HG02870 (cell line): Measurements from ENCODE around the gene PTPN11.
A peak's percentile ranks its signal among the peaks of the same experiment; 100 is the strongest.
"Not testable (repeated sequence)": the region's sequence is repeated elsewhere in the genome, so short reads cannot be mapped to it uniquely, and the experiment has no call there.

Experiments
- ATAC-seq: cut with Tn5 transposase; IDR thresholded peaks from one replicate; pipeline ENCODE4 v1.9.1; 2021; ENCODE audit warnings: mild to moderate bottlenecking, moderate library complexity; ENCODE audit not compliant: unreplicated experiment

The PTPN11 gene

GRCh38 chr12:112447106-112447505 is 28.4 kb downstream of the PTPN11 start:
- ATAC-seq: no peak

DNA sequence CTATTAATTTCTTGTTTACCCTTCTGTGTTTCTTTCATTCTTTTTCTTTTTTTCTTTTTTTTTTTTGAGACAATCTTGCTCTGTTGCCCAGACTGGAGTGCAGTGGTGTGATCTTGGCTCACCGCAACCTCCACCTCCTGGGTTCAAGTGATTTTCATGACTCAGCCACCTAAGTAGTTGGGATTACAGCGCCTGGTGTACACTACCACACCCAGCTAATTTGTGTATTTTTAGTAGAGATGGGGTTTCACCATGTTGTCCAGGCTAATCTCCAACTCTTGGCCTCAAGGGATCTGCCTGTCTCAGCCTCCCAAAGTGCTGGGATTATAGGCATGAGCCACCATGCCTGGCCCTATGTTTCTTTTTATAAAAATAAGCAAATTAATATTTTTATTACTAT is 29.4 kb downstream of the PTPN11 start:
- ATAC-seq: not testable (repeated sequence)

DNA sequence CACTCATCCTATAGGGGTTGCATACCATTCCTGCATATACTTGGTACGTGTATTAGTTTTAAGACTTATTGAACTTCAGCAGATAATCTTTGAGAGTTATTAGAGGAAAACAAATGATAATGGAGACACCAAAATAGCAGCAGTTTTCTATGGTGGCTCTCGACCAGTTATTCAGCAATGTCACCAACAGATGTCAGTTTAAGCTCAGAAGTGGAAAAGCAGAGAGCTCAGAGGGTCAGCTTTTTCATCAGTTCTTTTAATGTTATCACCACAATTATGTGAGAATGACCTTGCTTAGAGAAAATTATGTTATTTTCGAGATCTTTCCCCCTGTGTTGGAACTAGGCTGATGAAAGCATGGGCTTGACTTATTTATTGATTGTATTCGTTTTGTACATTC is 32.0 kb downstream of the PTPN11 start:
- ATAC-seq: no peak

DNA sequence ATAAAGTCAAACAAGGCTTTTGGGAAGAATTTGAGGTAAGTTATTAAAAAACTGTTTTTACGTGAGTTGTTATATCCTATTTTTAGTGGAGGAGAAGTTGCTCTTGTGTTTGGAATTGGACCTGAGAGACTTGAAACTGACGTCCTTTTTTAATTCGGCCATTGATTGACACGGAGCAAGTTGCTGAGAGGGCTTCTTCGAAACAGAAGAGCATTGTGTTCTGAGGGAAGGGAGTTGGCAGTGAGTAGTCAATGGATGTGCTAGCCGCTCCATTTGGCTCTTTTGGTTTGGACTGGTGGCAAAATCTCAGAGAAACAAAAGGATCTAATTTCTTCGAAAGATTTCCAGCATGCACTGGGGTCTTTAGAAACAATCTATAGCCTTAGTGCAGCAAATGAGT is 37.3 kb downstream of the PTPN11 start:
- ATAC-seq: no peak

- not testable (repeated sequence) for ATAC-seq
These were observed 38.4 kb downstream of the PTPN11 start for GRCh38 chr12:112457142-112457541.

- no peak for ATAC-seq
These were observed 39.6 kb downstream of the PTPN11 start for GRCh38 chr12:112458330-112458729.

- no peak for ATAC-seq
These were observed 40.0 kb downstream of the PTPN11 start for GRCh38 chr12:112458751-112459150.

- no peak for ATAC-seq
These were observed 44.7 kb downstream of the PTPN11 start for GRCh38 chr12:112463478-112463877.

GRCh38 chr12:112464605-112465004 is 45.9 kb downstream of the PTPN11 start:
- no peak for ATAC-seq

GRCh38 chr12:112466011-112466422 is 47.3 kb downstream of the PTPN11 start:
- ATAC-seq: no peak

DNA sequence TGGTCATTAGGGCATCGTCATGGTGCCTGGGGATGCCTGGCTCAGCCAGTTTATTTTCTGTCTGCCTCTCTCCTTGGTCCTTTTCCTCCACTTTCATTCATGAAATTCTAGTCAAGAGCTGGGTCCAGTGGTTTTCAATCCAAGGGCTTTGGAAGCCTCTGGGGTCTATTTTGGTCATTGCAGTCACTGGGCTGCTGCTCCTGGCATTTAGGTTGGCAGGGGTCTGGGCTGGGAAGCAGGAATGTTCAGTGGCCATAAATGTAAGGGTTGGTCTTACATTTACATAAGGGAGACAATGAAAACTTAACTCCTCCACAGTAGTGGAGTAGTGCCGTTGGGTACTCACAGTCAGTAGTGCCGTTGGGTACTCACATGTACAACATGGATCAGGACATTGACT is 48.1 kb downstream of the PTPN11 start:
- no peak for ATAC-seq

GRCh38 chr12:112468046-112468445 is 49.3 kb downstream of the PTPN11 start:
- no peak for ATAC-seq

- ATAC-seq: no peak
These were observed 54.3 kb downstream of the PTPN11 start for GRCh38 chr12:112473056-112473455.

- no peak for ATAC-seq
These were observed 60.7 kb downstream of the PTPN11 start for GRCh38 chr12:112479413-112479812.

DNA sequence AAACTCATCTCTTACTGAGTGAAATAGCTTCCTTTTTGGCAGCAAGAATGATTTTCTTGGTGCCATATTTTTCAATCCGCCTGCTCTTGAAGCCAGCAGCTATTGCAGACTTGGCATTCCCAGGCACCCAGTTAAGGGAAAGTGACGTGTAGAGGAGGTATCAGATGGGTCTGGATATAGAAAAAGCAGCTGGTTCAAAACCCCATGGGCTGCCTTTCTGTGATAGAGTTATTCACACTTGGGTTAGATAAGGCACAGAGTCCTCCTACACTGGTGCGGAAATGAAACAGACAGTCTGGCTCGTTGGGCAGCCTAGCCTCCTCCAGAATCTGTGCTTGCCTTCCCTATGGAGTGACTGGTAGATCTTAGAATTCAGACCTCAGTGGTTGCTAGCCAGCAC is 62.2 kb downstream of the PTPN11 start:
- no peak for ATAC-seq

GRCh38 chr12:112482733-112483132 is 64.0 kb downstream of the PTPN11 start:
- no peak for ATAC-seq

DNA sequence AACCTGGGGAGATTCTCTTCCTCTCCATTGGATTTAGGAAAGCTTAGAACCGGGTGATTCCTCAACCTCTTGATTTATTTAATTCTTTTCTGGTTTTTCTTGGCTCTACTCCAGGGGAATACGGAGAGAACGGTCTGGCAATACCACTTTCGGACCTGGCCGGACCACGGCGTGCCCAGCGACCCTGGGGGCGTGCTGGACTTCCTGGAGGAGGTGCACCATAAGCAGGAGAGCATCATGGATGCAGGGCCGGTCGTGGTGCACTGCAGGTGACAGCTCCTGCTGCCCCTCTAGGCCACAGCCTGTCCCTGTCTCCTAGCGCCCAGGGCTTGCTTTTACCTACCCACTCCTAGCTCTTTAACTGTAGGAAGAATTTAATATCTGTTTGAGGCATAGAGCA is 67.6 kb downstream of the PTPN11 start:
- no peak for ATAC-seq

DNA sequence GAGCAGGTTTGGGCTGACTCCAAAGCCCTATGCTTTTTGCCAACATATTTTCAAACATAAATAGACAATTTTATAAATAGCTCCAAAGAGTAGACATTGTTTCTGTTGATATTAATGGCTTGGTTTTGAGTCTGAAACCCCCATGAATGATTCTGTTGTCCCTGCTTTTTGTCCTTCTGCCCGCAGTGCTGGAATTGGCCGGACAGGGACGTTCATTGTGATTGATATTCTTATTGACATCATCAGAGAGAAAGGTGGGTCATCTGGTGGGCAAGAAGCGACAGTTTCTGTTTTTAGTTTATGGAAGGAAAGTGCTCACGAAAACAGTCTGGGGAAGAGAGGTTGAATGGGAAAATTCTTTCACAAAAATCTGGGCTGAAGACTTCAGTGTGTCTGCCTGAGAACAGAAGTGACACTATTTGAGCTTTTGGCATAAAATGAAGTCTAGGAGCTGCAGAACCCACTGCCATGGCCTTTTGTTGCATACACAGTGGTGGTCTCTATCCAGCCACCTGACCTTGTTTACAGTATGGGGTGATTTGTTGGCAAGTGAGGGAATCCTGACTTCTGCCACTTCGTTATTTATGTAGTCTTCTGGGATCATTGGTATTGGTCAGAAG is 69.6 kb downstream of the PTPN11 start:
- ATAC-seq: no peak

DNA sequence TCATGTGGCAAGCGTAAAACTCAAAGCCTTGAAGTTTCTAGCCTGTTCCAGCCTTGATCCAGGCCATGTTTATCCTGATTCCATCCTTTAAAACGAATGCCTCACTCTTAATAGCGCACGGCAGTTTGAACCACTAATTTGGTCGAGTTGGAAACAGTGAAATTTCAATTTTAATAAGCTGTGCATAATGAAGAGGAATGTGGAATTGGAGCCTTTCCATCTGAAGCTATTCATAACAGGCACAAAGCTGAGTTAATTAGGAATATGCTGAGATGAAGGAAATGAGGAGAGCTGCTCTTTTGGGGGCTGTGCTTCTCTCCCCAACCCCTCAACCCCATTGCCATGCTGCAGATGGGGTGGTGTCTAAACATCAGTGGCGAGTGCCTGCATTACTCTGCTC is 70.7 kb downstream of the PTPN11 start:
- no peak for ATAC-seq

DNA sequence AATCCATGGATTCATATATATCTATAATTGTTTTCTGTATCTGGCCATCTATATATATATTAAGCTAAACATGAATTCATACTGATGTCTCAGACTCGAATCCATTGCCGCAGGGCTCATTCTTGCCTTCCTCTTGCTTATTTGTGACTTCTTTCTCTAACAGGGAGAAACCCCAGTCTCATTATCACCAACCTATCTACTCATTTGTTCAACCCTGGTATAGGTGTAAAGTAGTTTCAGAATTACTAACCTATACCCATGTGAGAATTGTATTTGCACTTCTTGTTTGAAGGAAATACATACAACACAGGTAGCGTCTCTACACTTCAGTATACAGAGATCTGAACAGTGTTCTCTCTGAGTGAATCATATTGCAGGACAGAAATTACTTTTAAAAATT is 77.7 kb downstream of the PTPN11 start:
- peak; percentile 89 for ATAC-seq

GRCh38 chr12:112498580-112498979 is 79.8 kb downstream of the PTPN11 start:
- no peak for ATAC-seq

- ATAC-seq: no peak
These were observed 84.8 kb downstream of the PTPN11 start for GRCh38 chr12:112503512-112503911.

GRCh38 chr12:112506513-112507166 is 87.9 kb downstream of the PTPN11 start:
- no peak for ATAC-seq
